ENCODE measurements around the gene ZNF534. TPM values are rescaled to one million over a fixed set of nuclear protein-coding genes. Genes with fewer than 3 reads are reported as not detected.

The ZNF534 gene
- total RNA-seq, result under 1 TPM in 1 of 4 donors, not detected in 3; 0.28 TPM

DNA sequence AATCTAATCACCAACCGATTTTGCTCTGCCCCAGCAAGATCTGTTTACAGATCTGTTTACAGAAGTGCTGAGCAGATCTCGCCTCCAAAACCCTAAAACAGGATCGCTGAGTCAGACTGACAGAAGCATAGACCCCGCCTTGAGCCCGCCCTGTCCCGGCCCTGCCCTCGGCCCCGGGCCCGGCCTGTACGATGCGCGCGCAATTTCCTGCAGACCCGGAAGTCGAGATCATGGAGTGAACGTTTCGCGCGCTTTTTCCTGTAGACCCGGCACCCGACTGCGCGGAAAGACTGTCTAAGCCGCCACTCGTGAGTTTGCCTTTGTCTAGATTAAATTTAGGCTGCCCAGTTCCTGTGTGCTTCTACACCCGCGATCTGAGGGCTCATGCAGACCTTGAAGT, at the start of gene ZNF534:
Gene ZNF534, plus strand, starts transcription at position 212 of the 400 bp plus-strand sequence. CDS start 2,327 bp downstream, outside the sequence.
- no peak for DNase-seq (ENCODE audit: low spot score)
- ATAC-seq (ENCODE audit: low FRiP score), result no peak
- TF ChIP-seq, protein P1, sequence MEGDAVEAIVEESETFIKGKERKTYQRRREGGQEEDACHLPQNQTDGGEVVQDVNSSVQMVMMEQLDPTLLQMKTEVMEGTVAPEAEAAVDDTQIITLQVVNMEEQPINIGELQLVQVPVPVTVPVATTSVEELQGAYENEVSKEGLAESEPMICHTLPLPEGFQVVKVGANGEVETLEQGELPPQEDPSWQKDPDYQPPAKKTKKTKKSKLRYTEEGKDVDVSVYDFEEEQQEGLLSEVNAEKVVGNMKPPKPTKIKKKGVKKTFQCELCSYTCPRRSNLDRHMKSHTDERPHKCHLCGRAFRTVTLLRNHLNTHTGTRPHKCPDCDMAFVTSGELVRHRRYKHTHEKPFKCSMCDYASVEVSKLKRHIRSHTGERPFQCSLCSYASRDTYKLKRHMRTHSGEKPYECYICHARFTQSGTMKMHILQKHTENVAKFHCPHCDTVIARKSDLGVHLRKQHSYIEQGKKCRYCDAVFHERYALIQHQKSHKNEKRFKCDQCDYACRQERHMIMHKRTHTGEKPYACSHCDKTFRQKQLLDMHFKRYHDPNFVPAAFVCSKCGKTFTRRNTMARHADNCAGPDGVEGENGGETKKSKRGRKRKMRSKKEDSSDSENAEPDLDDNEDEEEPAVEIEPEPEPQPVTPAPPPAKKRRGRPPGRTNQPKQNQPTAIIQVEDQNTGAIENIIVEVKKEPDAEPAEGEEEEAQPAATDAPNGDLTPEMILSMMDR (IDR thresholded peaks at IDR 0.05), result no peak

DNA sequence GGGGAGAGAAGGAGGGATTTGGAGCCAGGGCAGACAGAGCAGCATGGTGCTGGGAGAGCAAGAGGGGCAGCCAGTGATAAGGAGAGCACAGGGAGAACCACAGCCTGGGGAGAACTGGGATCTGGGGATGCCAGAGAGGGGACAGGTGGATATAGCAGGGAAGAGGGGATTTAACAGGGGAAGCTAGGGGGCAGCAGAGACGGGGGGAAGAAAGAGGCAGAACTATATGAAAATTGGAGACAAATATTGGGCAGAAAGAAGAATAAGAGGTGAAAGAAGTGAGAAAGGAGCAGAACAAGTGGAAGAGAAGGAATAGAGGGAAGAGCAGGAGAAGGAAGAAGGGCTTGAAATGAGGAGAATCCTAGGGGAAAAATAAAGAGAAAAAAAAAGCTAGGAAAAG, 37.8 kb upstream of the ZNF534 start:
- DNase-seq (ENCODE audit: low spot score) (no peak), ATAC-seq (ENCODE audit: low FRiP score) (no peak)
- TF ChIP-seq, protein P1 (IDR thresholded peaks at IDR 0.05), result no peak

DNA sequence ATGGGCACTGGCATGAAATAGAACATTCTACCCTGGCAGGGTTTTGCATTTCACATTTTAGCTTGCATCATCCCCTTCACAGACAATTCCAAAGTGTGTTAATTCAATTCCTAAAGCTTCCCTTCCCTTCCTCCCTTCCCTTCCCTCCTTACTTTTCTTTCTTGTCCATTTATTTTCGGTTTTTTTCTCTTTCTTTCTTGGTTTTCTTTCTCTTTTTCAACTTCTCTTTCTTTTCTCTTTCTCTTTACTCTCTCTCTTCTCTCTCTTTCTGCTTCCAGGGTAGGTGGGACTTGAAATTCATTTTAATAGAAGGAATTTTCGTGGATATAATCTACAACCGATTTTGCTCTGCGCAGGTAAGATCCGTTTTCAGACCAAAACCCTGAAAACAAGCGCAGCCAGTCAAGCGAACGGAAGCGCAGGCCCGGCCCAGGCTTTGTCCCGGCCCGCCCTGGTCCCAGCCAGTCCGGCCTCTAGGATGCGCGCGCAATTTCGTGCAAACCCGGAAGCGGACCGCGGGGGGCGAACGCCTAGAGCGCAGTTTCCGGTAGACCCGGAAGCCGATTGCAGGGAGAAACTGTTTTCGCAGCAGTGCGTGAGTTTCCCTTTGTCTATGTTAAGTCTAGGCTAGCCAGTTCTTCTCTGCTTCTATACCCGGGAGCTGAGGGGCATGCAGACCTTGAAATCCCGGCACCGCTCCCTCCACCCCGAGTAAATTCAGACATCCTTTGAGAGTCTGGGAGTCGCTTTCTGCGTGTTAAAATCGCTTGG, 31.5 kb upstream of the ZNF534 start, which contains the start of gene ZNF528:
Gene ZNF528, plus strand, starts transcription at position 540 of the 771 bp plus-strand sequence. CDS start 4,165 bp downstream, outside the sequence.
- TF ChIP-seq, protein P1 (IDR thresholded peaks at IDR 0.05), result no peak
- DNase-seq (ENCODE audit: low spot score), result peak; percentile 99
- ATAC-seq (ENCODE audit: low FRiP score), result peak; percentile 90

DNA sequence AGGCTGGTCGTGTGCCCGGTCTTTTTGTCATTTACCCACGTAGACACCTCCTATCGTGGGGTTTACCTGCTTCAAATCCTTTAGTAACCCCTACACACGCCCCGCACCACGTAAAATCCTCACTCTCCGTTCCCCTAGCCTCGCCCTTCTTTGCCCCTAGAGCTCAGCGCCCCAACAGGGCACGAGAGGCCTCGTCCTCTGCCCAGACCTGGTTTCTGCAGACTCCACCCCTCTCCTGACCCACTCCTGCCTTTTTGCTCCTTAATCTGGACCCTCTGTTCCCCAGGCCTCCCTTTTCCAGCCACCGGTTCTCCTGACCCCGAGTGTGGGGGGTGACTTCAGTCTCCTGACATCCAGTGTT, 30.9 kb upstream of the ZNF534 start:
- TF ChIP-seq, protein P1 (IDR thresholded peaks at IDR 0.05), result no peak
- DNase-seq (ENCODE audit: low spot score) (no peak), ATAC-seq (ENCODE audit: low FRiP score) (peak; percentile 36)

DNA sequence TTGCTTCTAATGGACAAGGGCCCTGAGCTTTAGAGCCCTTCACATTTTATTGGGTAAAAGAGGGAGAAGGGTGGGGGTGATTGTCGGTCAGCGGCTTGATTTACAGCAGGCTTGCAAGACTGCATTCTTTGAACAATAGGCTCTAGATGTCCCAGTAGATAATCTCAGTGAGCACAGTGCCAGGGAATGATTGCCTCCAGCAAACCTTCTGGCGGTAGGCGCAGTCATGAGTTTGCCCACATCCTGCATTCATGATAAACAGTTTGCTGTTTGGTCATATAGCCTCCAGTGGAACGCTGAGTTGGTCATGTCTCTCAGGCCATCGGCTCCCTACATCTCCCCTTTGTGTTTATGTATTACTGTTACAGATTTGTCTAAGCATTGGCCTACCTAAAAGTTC, 18.7 kb upstream of the ZNF534 start:
- DNase-seq (ENCODE audit: low spot score) (no peak), ATAC-seq (ENCODE audit: low FRiP score) (no peak)
- TF ChIP-seq, protein P1 (IDR thresholded peaks at IDR 0.05), result no peak

DNA sequence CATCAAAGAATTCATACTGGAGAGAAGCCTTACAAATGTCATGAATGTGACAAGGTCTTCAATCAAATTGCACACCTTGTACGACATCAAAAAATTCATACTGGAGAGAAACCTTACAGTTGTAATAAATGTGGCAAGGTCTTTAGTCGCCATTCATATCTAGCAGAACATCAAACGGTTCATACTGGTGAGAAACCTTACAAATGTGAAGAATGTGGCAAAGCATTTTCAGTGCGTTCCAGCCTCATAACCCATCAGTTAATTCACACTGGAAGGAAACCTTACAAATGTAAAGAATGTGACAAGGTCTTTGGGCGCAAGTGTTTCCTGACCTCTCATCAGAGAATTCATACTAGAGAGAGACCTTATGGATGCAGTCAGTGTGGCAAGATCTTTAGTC, 13.2 kb upstream of the ZNF534 start:
- ATAC-seq (ENCODE audit: low FRiP score) (no peak), DNase-seq (ENCODE audit: low spot score) (no peak)
- TF ChIP-seq, protein P1 (IDR thresholded peaks at IDR 0.05), result no peak

DNA sequence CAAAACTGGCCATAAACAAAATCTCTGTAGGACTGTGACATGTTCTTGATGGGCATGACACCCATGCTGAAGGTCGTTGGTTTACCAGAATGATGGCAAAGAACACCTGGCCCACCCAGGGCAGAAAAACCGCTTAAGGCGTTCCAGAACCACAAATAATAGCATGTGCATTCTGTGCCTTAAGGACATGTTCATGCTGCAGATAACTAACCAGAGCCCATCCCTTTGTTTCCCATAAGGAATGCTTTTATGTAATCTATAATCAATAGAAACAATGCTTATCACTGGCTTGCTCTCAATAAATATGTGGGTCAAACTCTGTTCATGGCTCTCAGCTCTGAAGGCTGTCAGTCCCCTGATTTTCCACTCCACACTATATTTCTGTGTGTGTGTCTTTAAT, 13.2 kb downstream of the ZNF534 start:
- TF ChIP-seq, protein P1 (IDR thresholded peaks at IDR 0.05), result no peak
- ATAC-seq (ENCODE audit: low FRiP score) (no peak), DNase-seq (ENCODE audit: low spot score) (no peak)
